Coronary artery (tissue), 2 donors: ENCODE results near the gene TLE5.

Experiments used
- DNase-seq: peaks from one replicate; pipeline ENCODE4 v3.0.0-alpha.2; 2017; ENCODE audit warnings: low spot score
- H3K27ac ChIP-seq, 2 donors: fragments of 200-600 bp; sonication (generic); one replicate each; pipeline ENCODE4 v1.5.1; 2016 to 2019
- H3K4me3 ChIP-seq: fragments of 200-600 bp; sonication (generic); 2 replicates; pipeline ENCODE4 v1.5.1; 2016; ENCODE audit warnings: mild to moderate bottlenecking, moderate library complexity
- CTCF ChIP-seq: fragments of 200-600 bp; sonication (generic); IDR thresholded peaks from one replicate; pipeline ENCODE4 v1.5.1; 2019; ENCODE audit warnings: antibody characterized with exemption

TLE5 gene

GRCh38 chr19:3020321-3020960 lies 41.9 kb downstream of the TLE5 start:
- Histone ChIP-seq H3K27ac (no peak overlapping the region), H3K4me3 (no peak overlapping the region)
- no peak for DNase-seq
- no peak for TF ChIP-seq CTCF

- Histone ChIP-seq H3K4me3 (no peak overlapping the region), H3K27ac (no peak overlapping the region)
- TF ChIP-seq CTCF = no peak
- no peak for DNase-seq
Observed at GRCh38 chr19:3019211-3019854, 43.0 kb downstream of the TLE5 start.

GRCh38 chr19:3017923-3018322 lies 44.4 kb downstream of the TLE5 start:
- DNase-seq = no peak
- TF ChIP-seq CTCF = no peak

GRCh38 chr19:3015126-3016057 lies 46.9 kb downstream of the TLE5 start:
- no peak for TF ChIP-seq CTCF
- DNase-seq = no peak
- no peak overlapping the region for H3K27ac ChIP-seq
- H3K4me3 ChIP-seq = no peak overlapping the region

More at GRCh38 chr19:3017923-3018322, 44.4 kb downstream of the TLE5 start:
- H3K27ac ChIP-seq = no peak overlapping the region
- H3K4me3 ChIP-seq = no peak overlapping the region

- no peak for TF ChIP-seq CTCF
- Histone ChIP-seq H3K4me3 (no peak overlapping the region), H3K27ac (no peak overlapping the region)
- DNase-seq = no peak
Observed at GRCh38 chr19:3014135-3014534, 48.2 kb downstream of the TLE5 start.

- DNase-seq = no peak
- TF ChIP-seq CTCF = no peak
- Histone ChIP-seq H3K27ac (no peak overlapping the region), H3K4me3 (no peak overlapping the region)
Observed at GRCh38 chr19:3013263-3013725, 49.0 kb downstream of the TLE5 start.
